ENCODE results near the gene CFL1. TPM values are rescaled to one million over a fixed set of nuclear protein-coding genes. Genes with fewer than 3 reads are reported as not detected.

Gene CFL1
- total and polyA plus RNA-seq, 2 experiments from 2014 or later = 1,393 to 2,124 TPM

DNA sequence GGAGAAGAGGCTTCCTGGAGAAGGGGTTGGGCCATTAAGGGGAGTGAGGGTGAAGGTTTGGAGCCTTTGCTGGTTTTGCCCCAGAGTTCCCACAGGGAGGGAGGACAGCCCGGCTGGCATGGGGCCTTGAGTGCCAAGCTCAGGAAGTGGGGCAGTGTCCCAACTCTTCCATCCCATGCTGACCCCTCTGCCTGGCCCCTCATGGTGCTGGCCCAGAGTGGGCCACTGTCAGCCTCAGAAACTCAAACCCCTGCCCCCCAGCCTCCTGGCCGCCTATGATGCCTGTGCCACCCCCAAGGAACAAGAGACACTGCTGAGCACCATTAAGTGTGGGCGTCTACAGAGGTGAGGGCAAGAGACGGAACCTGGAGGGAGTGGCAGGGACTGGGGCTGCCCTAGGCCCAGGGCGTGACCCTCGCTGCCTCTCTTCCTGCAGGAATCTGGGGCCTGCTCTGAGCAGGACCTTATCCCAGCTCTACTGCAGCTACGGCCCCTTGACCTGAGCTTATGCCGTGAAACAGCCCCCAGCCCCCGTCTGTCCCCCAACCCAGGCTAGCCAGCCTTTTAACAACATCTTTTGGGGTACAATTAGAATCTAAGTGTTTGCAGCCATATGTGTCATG is 7.7 kb upstream of the CFL1 start:
- Histone ChIP-seq H3K36me3 (ENCODE audit: insufficient read depth) (peaks cover 4% of the 10 kb centered on the region; the same call in 1 of the 2 replicates), H2AFZ (no peak overlapping the region), H3K9me2 (ENCODE audit: insufficient read depth) (no peaks in the 10 kb centered on the region), H4K20me1 (replicated peaks; ENCODE audit: insufficient read depth) (peaks cover 6% of the 10 kb centered on the region; the same call in 1 of the 2 replicates), H3F3A (replicated peaks; ENCODE audit: low read depth) (peaks cover 23% of the 10 kb centered on the region), H3K4me1 (ENCODE audit: insufficient read depth) (peaks cover 8% of the 10 kb centered on the region; the same call in 1 of the 2 replicates), H3K4me3 (no peak overlapping the region), H3K4me2 (no peak overlapping the region), H3K79me2 (replicated peaks; ENCODE audit: insufficient read depth) (peaks cover 11% of the 10 kb centered on the region), H3K27ac (ENCODE audit: low read depth) (no peak overlapping the region), H3K27me3 (ENCODE audit: insufficient read depth) (peaks cover 13% of the 10 kb centered on the region; the same call in 1 of the 2 replicates)
- Mint-ChIP-seq H3K9me3 (no peaks in the 10 kb centered on the region; the same call in 1 of the 3 replicates), H3K27ac (no peak overlapping the region), H3K27me3 (ENCODE audit: insufficient read depth, low read depth, poor library complexity) (peaks cover 33% of the 10 kb centered on the region), H3K4me3 (no peak overlapping the region), H3K36me3 (ENCODE audit: low read depth) (peaks cover 39% of the 10 kb centered on the region), H3K4me1 (peaks cover 16% of the 10 kb centered on the region)
- TF ChIP-seq EZH2 (IDR thresholded peaks at IDR 0.05; ENCODE audit: low read depth, unreplicated experiment) (no peak), POLR2AphosphoS5 (IDR thresholded peaks at IDR 0.05; ENCODE audit: low read depth) (no peak), NANOG (IDR thresholded peaks at IDR 0.05; ENCODE audit: borderline replicate concordance) (no peak), EZH2phosphoT487 (IDR thresholded peaks at IDR 0.05; ENCODE audit: unreplicated experiment) (no peak), CREB1 (CRISPR knock-in tag; IDR thresholded peaks at IDR 0.05; ENCODE audit: low read depth) (no peak), STAT1 (IDR thresholded peaks at IDR 0.05; ENCODE audit: unreplicated experiment) (no peak), ZNF331 (CRISPR knock-in tag; IDR thresholded peaks at IDR 0.05; ENCODE audit: low read depth) (no peak), ZNF114 (CRISPR knock-in tag; IDR thresholded peaks at IDR 0.05) (no peak), JUNB (IDR thresholded peaks at IDR 0.05; ENCODE audit: unreplicated experiment) (no peak)
- TF ChIP-seq, protein P1, sequence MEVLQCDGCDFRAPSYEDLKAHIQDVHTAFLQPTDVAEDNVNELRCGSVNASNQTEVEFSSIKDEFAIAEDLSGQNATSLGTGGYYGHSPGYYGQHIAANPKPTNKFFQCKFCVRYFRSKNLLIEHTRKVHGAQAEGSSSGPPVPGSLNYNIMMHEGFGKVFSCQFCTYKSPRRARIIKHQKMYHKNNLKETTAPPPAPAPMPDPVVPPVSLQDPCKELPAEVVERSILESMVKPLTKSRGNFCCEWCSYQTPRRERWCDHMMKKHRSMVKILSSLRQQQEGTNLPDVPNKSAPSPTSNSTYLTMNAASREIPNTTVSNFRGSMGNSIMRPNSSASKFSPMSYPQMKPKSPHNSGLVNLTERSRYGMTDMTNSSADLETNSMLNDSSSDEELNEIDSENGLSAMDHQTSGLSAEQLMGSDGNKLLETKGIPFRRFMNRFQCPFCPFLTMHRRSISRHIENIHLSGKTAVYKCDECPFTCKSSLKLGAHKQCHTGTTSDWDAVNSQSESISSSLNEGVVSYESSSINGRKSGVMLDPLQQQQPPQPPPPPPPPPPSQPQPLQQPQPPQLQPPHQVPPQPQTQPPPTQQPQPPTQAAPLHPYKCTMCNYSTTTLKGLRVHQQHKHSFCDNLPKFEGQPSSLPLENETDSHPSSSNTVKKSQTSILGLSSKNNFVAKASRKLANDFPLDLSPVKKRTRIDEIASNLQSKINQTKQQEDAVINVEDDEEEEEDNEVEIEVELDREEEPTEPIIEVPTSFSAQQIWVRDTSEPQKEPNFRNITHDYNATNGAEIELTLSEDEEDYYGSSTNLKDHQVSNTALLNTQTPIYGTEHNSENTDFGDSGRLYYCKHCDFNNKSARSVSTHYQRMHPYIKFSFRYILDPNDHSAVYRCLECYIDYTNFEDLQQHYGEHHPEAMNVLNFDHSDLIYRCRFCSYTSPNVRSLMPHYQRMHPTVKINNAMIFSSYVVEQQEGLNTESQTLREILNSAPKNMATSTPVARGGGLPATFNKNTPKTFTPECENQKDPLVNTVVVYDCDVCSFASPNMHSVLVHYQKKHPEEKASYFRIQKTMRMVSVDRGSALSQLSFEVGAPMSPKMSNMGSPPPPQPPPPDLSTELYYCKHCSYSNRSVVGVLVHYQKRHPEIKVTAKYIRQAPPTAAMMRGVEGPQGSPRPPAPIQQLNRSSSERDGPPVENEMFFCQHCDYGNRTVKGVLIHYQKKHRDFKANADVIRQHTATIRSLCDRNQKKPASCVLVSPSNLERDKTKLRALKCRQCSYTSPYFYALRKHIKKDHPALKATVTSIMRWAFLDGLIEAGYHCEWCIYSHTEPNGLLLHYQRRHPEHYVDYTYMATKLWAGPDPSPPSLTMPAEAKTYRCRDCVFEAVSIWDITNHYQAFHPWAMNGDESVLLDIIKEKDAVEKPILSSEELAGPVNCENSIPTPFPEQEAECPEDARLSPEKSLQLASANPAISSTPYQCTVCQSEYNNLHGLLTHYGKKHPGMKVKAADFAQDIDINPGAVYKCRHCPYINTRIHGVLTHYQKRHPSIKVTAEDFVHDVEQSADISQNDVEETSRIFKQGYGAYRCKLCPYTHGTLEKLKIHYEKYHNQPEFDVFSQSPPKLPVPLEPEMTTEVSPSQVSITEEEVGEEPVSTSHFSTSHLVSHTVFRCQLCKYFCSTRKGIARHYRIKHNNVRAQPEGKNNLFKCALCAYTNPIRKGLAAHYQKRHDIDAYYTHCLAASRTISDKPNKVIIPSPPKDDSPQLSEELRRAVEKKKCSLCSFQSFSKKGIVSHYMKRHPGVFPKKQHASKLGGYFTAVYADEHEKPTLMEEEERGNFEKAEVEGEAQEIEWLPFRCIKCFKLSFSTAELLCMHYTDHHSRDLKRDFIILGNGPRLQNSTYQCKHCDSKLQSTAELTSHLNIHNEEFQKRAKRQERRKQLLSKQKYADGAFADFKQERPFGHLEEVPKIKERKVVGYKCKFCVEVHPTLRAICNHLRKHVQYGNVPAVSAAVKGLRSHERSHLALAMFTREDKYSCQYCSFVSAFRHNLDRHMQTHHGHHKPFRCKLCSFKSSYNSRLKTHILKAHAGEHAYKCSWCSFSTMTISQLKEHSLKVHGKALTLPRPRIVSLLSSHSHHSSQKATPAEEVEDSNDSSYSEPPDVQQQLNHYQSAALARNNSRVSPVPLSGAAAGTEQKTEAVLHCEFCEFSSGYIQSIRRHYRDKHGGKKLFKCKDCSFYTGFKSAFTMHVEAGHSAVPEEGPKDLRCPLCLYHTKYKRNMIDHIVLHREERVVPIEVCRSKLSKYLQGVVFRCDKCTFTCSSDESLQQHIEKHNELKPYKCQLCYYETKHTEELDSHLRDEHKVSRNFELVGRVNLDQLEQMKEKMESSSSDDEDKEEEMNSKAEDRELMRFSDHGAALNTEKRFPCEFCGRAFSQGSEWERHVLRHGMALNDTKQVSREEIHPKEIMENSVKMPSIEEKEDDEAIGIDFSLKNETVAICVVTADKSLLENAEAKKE (CRISPR knock-in tag; IDR thresholded peaks at IDR 0.05) = no peak
- TF ChIP-seq, protein P2, sequence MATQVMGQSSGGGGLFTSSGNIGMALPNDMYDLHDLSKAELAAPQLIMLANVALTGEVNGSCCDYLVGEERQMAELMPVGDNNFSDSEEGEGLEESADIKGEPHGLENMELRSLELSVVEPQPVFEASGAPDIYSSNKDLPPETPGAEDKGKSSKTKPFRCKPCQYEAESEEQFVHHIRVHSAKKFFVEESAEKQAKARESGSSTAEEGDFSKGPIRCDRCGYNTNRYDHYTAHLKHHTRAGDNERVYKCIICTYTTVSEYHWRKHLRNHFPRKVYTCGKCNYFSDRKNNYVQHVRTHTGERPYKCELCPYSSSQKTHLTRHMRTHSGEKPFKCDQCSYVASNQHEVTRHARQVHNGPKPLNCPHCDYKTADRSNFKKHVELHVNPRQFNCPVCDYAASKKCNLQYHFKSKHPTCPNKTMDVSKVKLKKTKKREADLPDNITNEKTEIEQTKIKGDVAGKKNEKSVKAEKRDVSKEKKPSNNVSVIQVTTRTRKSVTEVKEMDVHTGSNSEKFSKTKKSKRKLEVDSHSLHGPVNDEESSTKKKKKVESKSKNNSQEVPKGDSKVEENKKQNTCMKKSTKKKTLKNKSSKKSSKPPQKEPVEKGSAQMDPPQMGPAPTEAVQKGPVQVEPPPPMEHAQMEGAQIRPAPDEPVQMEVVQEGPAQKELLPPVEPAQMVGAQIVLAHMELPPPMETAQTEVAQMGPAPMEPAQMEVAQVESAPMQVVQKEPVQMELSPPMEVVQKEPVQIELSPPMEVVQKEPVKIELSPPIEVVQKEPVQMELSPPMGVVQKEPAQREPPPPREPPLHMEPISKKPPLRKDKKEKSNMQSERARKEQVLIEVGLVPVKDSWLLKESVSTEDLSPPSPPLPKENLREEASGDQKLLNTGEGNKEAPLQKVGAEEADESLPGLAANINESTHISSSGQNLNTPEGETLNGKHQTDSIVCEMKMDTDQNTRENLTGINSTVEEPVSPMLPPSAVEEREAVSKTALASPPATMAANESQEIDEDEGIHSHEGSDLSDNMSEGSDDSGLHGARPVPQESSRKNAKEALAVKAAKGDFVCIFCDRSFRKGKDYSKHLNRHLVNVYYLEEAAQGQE (IDR thresholded peaks at IDR 0.05; ENCODE audit: unreplicated experiment) = no peak
- TF ChIP-seq, protein P3, sequence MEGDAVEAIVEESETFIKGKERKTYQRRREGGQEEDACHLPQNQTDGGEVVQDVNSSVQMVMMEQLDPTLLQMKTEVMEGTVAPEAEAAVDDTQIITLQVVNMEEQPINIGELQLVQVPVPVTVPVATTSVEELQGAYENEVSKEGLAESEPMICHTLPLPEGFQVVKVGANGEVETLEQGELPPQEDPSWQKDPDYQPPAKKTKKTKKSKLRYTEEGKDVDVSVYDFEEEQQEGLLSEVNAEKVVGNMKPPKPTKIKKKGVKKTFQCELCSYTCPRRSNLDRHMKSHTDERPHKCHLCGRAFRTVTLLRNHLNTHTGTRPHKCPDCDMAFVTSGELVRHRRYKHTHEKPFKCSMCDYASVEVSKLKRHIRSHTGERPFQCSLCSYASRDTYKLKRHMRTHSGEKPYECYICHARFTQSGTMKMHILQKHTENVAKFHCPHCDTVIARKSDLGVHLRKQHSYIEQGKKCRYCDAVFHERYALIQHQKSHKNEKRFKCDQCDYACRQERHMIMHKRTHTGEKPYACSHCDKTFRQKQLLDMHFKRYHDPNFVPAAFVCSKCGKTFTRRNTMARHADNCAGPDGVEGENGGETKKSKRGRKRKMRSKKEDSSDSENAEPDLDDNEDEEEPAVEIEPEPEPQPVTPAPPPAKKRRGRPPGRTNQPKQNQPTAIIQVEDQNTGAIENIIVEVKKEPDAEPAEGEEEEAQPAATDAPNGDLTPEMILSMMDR (conservative IDR thresholded peaks at IDR 0.05; ENCODE audit: low read depth in 2 of 2) = no peak
- TF ChIP-seq, protein P4, sequence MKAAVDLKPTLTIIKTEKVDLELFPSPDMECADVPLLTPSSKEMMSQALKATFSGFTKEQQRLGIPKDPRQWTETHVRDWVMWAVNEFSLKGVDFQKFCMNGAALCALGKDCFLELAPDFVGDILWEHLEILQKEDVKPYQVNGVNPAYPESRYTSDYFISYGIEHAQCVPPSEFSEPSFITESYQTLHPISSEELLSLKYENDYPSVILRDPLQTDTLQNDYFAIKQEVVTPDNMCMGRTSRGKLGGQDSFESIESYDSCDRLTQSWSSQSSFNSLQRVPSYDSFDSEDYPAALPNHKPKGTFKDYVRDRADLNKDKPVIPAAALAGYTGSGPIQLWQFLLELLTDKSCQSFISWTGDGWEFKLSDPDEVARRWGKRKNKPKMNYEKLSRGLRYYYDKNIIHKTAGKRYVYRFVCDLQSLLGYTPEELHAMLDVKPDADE (IDR thresholded peaks at IDR 0.05) = no peak
- no peak for DNase-seq (ENCODE audit: low spot score)
- no peak for ATAC-seq

Measured in GM23338 (cell line).